Activated B cell treated with CpG ODN at 0.5 μM for 24 hours (primary cell): ENCODE data around the gene PI4KB. TPM values are rescaled to one million over a fixed set of nuclear protein-coding genes. Genes with fewer than 3 reads are reported as not detected.

ENCODE experiments used
- ATAC-seq: fragments of 200-7000 bp; cut with Tn5 transposase; one replicate; pipeline ENCODE4 v1.10.0; 2021; ENCODE audit warnings: low read depth, mild to moderate bottlenecking, moderate library complexity
- CTCF ChIA-PET: fragments of 350-600 bp; sonication (Branson Sonifier 250); formaldehyde crosslinking; loops from one replicate; lab custom pipeline; 2021; ENCODE audit warnings: antibody characterized with exemption; lab: Charles Lee
- POLR2A ChIA-PET: fragments of 350-600 bp; sonication (Branson Sonifier 250); formaldehyde crosslinking; loops from one replicate; lab custom pipeline; 2021; ENCODE audit warnings: antibody characterized with exemption; lab: Charles Lee
- DNase-seq: peaks from one replicate; pipeline ENCODE4 v3.0.0; 2022
- H3K27ac Mint-ChIP-seq: one replicate; pipeline ENCODE4 v1.8.0; 2020; ENCODE audit warnings: mixed read lengths
- H3K27me3 Mint-ChIP-seq: one replicate; pipeline ENCODE4 v1.8.0; 2021; ENCODE audit warnings: mixed read lengths
- H3K36me3 Mint-ChIP-seq: one replicate; pipeline ENCODE4 v1.8.0; 2021; ENCODE audit warnings: low read depth, mixed read lengths
- H3K4me1 Mint-ChIP-seq: one replicate; pipeline ENCODE4 v1.8.0; 2021; ENCODE audit warnings: mixed read lengths
- H3K4me3 Mint-ChIP-seq: one replicate; pipeline ENCODE4 v1.8.0; 2020; ENCODE audit warnings: mild to moderate bottlenecking, mixed read lengths
- H3K9me3 Mint-ChIP-seq: one replicate; pipeline ENCODE4 v1.8.0; 2020; ENCODE audit warnings: mixed read lengths
- CTCF ChIP-seq: fragments of 200-600 bp; IDR thresholded peaks from one replicate; pipeline ENCODE4 v1.8.0; 2022; ENCODE audit warnings: antibody characterized with exemption, mild to moderate bottlenecking
- intact Hi-C: fragments of 100-400 bp; cut with micrococcal nuclease; formaldehyde crosslinking; loops from one replicate; pipeline ENCODE4 v1.15.1; 2024
- total RNA-seq: library from RNA; stranded (reverse); gene quantifications from 2 replicates; pipeline ENCODE4 v1.2.3, GENCODE V29; 2022

Gene PI4KB
- total RNA-seq, 1 donor from 2014 or later, result 113 TPM

- ChIA-PET POLR2A (interaction anchor here (1.1 to 1.4 kb wide), 2 partner anchors 8 to 20 kb away, joined by 4 to 5 read pairs; partner anchors contain the start of genes PSMD4 and ZNF687), CTCF (interaction anchor here (0.5 kb wide), 1 partner anchor 252 kb away, joined by 3 read pairs; no protein-coding TSS in a partner anchor)
- Mint-ChIP-seq H3K4me3 (no peak overlapping the region), H3K36me3 (peaks cover 30% of the 10 kb centered on the region), H3K27me3 (no peaks in the 10 kb centered on the region), H3K27ac (no peak overlapping the region), H3K9me3 (no peaks in the 10 kb centered on the region), H3K4me1 (peaks cover 32% of the 10 kb centered on the region)
- ATAC-seq, result no peak
- TF ChIP-seq CTCF, result no peak
- DNase-seq, result no peak
- intact Hi-C loops, result no loop called here
Measured at GRCh38 chr1:151273924-151274466, 53.2 kb downstream of the PI4KB start.

GRCh38 chr1:151267760-151268159 lies 59.5 kb downstream of the PI4KB start:
- ChIA-PET CTCF (no interaction called here), POLR2A (interaction anchor here (1.0 kb wide), 1 partner anchor 14 kb away, joined by 3 read pairs; no protein-coding TSS in a partner anchor)
- H3K9me3 Mint-ChIP-seq, result no peaks in the 10 kb centered on the region
- no peaks in the 10 kb centered on the region for H3K27me3 Mint-ChIP-seq
- peaks cover 68% of the 10 kb centered on the region for H3K36me3 Mint-ChIP-seq
- H3K4me3 Mint-ChIP-seq, result no peak overlapping the region
- ATAC-seq (no peak), DNase-seq (no peak)
- H3K4me1 Mint-ChIP-seq, result peaks cover 17% of the 10 kb centered on the region
- intact Hi-C loops, result no loop called here
- no peak for TF ChIP-seq CTCF
- H3K27ac Mint-ChIP-seq, result peak overlapping the region; percentile 44

GRCh38 chr1:151266821-151267220 lies 60.4 kb downstream of the PI4KB start:
- H3K4me3 Mint-ChIP-seq, result no peak overlapping the region
- peaks cover 71% of the 10 kb centered on the region for H3K36me3 Mint-ChIP-seq
- intact Hi-C loops, result no loop called here
- no peak for TF ChIP-seq CTCF
- H3K27me3 Mint-ChIP-seq, result no peaks in the 10 kb centered on the region
- no peak overlapping the region for H3K27ac Mint-ChIP-seq
- CTCF ChIA-PET, result no interaction called here
- H3K4me1 Mint-ChIP-seq, result peaks cover 18% of the 10 kb centered on the region
- ATAC-seq (no peak), DNase-seq (no peak)
- H3K9me3 Mint-ChIP-seq, result no peaks in the 10 kb centered on the region
- POLR2A ChIA-PET, result interaction anchor here (1.1 kb wide), 1 partner anchor 15 kb away, joined by 4 read pairs; no protein-coding TSS in a partner anchor

GRCh38 chr1:151266315-151266714 lies 60.9 kb downstream of the PI4KB start:
- peaks cover 68% of the 10 kb centered on the region for H3K36me3 Mint-ChIP-seq
- H3K9me3 Mint-ChIP-seq, result no peaks in the 10 kb centered on the region
- POLR2A ChIA-PET, result interaction anchor here (1.1 to 2.8 kb wide), 2 partner anchors 12 to 15 kb away, joined by 4 to 14 read pairs; partner anchors contain the start of gene PSMD4
- DNase-seq, result no peak
- H3K4me1 Mint-ChIP-seq, result peaks cover 18% of the 10 kb centered on the region
- no peaks in the 10 kb centered on the region for H3K27me3 Mint-ChIP-seq
- no peak overlapping the region for H3K27ac Mint-ChIP-seq
- no peak overlapping the region for H3K4me3 Mint-ChIP-seq
- TF ChIP-seq CTCF, result no peak
- intact Hi-C loops, result no loop called here
- CTCF ChIA-PET, result no interaction called here
- no peak for ATAC-seq

- ATAC-seq, result no peak
- no peaks in the 10 kb centered on the region for H3K9me3 Mint-ChIP-seq
- POLR2A ChIA-PET, result interaction anchor here (2.8 kb wide), 1 partner anchor 11 kb away, joined by 14 read pairs; the partner anchor contains the start of gene PSMD4
- TF ChIP-seq CTCF, result no peak
- intact Hi-C loops, result no loop called here
- H3K27me3 Mint-ChIP-seq, result no peaks in the 10 kb centered on the region
- peaks cover 18% of the 10 kb centered on the region for H3K4me1 Mint-ChIP-seq
- no peak overlapping the region for H3K4me3 Mint-ChIP-seq
- DNase-seq, result no peak
- peaks cover 66% of the 10 kb centered on the region for H3K36me3 Mint-ChIP-seq
- peak overlapping the region; percentile 50 for H3K27ac Mint-ChIP-seq
- CTCF ChIA-PET, result no interaction called here
Measured at GRCh38 chr1:151265446-151266236, 61.6 kb downstream of the PI4KB start.
